A204.1 (cell line): ENCODE measurements around the gene ASB18.

Experiments used
- FAIRE-seq: peaks from 2 replicates; lab custom pipeline; 2012; peaks lifted over from hg19 to GRCh38; lab: Jason Lieb, UNC

Gene ASB18

GRCh38 chr2:236173729-236174607 is 90.2 kb downstream of the ASB18 start:
- FAIRE-seq: no peak

- FAIRE-seq: no peak
These were observed 91.0 kb downstream of the ASB18 start for GRCh38 chr2:236173036-236173728.

- FAIRE-seq: no peak
These were observed 91.8 kb downstream of the ASB18 start for GRCh38 chr2:236172255-236173035.

GRCh38 chr2:236171680-236172254 is 92.4 kb downstream of the ASB18 start:
- no peak for FAIRE-seq

GRCh38 chr2:236171181-236171679 is 93.0 kb downstream of the ASB18 start:
- FAIRE-seq: no peak

- no peak for FAIRE-seq
These were observed 93.5 kb downstream of the ASB18 start for GRCh38 chr2:236170590-236171165.

- no peak for FAIRE-seq
These were observed 94.2 kb downstream of the ASB18 start for GRCh38 chr2:236169741-236170589.

GRCh38 chr2:236169151-236169721 is 95.0 kb downstream of the ASB18 start:
- no peak for FAIRE-seq

GRCh38 chr2:236168110-236169080 is 95.8 kb downstream of the ASB18 start, which contains the start of gene GBX2:
Gene GBX2 (minus strand): TSS chr2:236168386. CDS start chr2:236167971, 415 bp downstream.
- no peak for FAIRE-seq

- FAIRE-seq: no peak
These were observed 96.7 kb downstream of the ASB18 start for GRCh38 chr2:236167297-236168109.

GRCh38 chr2:236166796-236167296 is 97.4 kb downstream of the ASB18 start:
- FAIRE-seq: no peak

- no peak for FAIRE-seq
These were observed 98.1 kb downstream of the ASB18 start for GRCh38 chr2:236165842-236166795.

- no peak for FAIRE-seq
These were observed 99.0 kb downstream of the ASB18 start for GRCh38 chr2:236164925-236165841.

GRCh38 chr2:236164201-236164924 is 99.8 kb downstream of the ASB18 start:
- no peak for FAIRE-seq
